ENCODE measurements around the gene DSN1. TPM values are rescaled to one million over a fixed set of nuclear protein-coding genes. Genes with fewer than 3 reads are reported as not detected.

Gene DSN1
- total and polyA plus RNA-seq, 9 of the 15 experiments (the other 6 are each of a cell fraction or from before 2014, with no cell fraction given) = 23.3 to 45.3 (median 31.1) TPM

DNA sequence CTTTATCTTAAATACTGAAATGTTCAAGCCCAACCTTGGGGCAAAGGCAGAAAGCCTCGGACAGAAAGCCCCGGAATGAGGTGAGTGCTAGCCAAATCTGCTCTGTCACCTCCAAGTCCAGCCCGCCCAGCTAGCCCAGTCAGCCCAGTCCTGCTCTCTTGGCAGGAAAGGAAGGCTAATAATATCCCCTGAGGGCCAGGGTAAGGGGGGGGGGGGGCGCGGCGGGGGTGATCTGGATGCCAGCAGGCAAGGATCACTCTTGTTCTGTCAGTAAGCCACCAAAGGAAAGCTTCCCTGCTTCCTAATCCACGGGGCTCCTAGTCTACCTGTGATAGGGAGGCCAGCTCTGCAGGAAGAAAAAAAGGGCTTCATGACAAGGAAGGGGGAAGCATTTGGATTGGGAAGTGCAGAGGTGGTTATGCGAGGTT lies 28.8 kb downstream of the DSN1 start:
- in situ Hi-C loops (cut with MboI) = no loop called here
- H3K27ac ChIP-seq (ENCODE audit: extremely low read depth, low read depth, low read length) = peak overlapping the region; percentile 23; the same call in 1 of the 3 replicates
- TF ChIP-seq, protein P1, sequence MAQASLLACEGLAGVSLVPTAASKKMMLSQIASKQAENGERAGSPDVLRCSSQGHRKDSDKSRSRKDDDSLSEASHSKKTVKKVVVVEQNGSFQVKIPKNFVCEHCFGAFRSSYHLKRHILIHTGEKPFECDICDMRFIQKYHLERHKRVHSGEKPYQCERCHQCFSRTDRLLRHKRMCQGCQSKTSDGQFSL (CRISPR knock-in tag; IDR thresholded peaks at IDR 0.05) = no peak
- TF ChIP-seq, protein P1 (tag; IDR thresholded peaks at IDR 0.05) = peak in 1 of 2 experiments; percentile 17; a peak in 1 of 4 replicates
- TF ChIP-seq PCBP2 (IDR thresholded peaks at IDR 0.05; ENCODE audit: low read depth, low read length, poor library complexity, severe bottlenecking) (no peak), RBM17 (IDR thresholded peaks at IDR 0.05; ENCODE audit: borderline replicate concordance, low read depth, low read length) (no peak), NFE2 (IDR thresholded peaks at IDR 0.05; ENCODE audit: low read depth) (peak; percentile 46; the same call in 1 of the 2 replicates), ZNF121 (CRISPR knock-in tag; conservative IDR thresholded peaks at IDR 0.05) (no peak), CC2D1A (IDR thresholded peaks at IDR 0.05) (no peak), SP1 (CRISPR knock-in tag; IDR thresholded peaks at IDR 0.05) (no peak), MYNN (IDR thresholded peaks at IDR 0.05) (no peak), MYNN (CRISPR knock-in tag; IDR thresholded peaks at IDR 0.05) (no peak), PML (IDR thresholded peaks at IDR 0.05; ENCODE audit: low read length) (no peak), CHD2 (IDR thresholded peaks at IDR 0.05; ENCODE audit: low read depth, low read length) (no peak), C11orf30 (IDR thresholded peaks at IDR 0.05; ENCODE audit: low read depth) (peak; percentile 33; the same call in 1 of the 2 replicates)
- TF ChIP-seq, protein P2, sequence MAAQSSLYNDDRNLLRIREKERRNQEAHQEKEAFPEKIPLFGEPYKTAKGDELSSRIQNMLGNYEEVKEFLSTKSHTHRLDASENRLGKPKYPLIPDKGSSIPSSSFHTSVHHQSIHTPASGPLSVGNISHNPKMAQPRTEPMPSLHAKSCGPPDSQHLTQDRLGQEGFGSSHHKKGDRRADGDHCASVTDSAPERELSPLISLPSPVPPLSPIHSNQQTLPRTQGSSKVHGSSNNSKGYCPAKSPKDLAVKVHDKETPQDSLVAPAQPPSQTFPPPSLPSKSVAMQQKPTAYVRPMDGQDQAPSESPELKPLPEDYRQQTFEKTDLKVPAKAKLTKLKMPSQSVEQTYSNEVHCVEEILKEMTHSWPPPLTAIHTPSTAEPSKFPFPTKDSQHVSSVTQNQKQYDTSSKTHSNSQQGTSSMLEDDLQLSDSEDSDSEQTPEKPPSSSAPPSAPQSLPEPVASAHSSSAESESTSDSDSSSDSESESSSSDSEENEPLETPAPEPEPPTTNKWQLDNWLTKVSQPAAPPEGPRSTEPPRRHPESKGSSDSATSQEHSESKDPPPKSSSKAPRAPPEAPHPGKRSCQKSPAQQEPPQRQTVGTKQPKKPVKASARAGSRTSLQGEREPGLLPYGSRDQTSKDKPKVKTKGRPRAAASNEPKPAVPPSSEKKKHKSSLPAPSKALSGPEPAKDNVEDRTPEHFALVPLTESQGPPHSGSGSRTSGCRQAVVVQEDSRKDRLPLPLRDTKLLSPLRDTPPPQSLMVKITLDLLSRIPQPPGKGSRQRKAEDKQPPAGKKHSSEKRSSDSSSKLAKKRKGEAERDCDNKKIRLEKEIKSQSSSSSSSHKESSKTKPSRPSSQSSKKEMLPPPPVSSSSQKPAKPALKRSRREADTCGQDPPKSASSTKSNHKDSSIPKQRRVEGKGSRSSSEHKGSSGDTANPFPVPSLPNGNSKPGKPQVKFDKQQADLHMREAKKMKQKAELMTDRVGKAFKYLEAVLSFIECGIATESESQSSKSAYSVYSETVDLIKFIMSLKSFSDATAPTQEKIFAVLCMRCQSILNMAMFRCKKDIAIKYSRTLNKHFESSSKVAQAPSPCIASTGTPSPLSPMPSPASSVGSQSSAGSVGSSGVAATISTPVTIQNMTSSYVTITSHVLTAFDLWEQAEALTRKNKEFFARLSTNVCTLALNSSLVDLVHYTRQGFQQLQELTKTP (IDR thresholded peaks at IDR 0.05; ENCODE audit: low read depth in 1 of 2, partially characterized antibody in 2 of 2) = peak in 1 of 2 experiments; percentile 35
- TF ChIP-seq, protein P3, sequence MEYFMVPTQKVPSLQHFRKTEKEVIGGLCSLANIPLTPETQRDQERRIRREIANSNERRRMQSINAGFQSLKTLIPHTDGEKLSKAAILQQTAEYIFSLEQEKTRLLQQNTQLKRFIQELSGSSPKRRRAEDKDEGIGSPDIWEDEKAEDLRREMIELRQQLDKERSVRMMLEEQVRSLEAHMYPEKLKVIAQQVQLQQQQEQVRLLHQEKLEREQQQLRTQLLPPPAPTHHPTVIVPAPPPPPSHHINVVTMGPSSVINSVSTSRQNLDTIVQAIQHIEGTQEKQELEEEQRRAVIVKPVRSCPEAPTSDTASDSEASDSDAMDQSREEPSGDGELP (CRISPR knock-in tag; IDR thresholded peaks at IDR 0.05; ENCODE audit: borderline replicate concordance) = no peak
- peak overlapping the region; percentile 85 for H2AFZ ChIP-seq (ENCODE audit: low read depth, low read length)
- CTCF ChIA-PET (ENCODE audit: low intra/inter-chr PET ratio) = interaction anchor here (0.5 kb wide), 1 partner anchor 171 kb away, joined by 3 read pairs; the partner anchor contains the start of gene TGIF2
- FAIRE-seq (no peak), ATAC-seq (peak; percentile 61), DNase-seq (ENCODE audit: extremely low read depth in 1 of 4, low spot score in 3 of 4) (peak; percentile 24 to 45 (median 34))
- H3K9ac ChIP-seq (ENCODE audit: insufficient read depth in 1 of 2, low read depth in 2 of 2, low read length in 2 of 2) = peak overlapping the region; percentile 40 to 95; a peak in 2 of 4 replicates
- intact Hi-C loops (cut with micrococcal nuclease) = loop anchor here (10.0 kb wide), 1 partner anchor 130 kb away; no protein-coding TSS in a partner anchor
- 0 out of 2 replicates have a peak, but pooled peaks cover 2% of the 10 kb centered on the region for H4K20me1 ChIP-seq (replicated peaks; ENCODE audit: control insufficient read depth, insufficient read depth, low read length)
- 10% methylated on average over 5 of the region's 8 CpGs for WGBS (ENCODE audit: insufficient coverage, low coverage, missing lambda C conversion rate)
- H3K9me1 ChIP-seq (ENCODE audit: control insufficient read depth, insufficient read depth, low read length) = no peaks in the 10 kb centered on the region
- H3K4me1 ChIP-seq (replicated peaks in 1 of 2; ENCODE audit: control insufficient read depth in 2 of 2, insufficient read depth in 2 of 2, low read length in 2 of 2) = peaks cover 15 to 23% of the 10 kb centered on the region in 2 experiments
- peaks cover 11% of the 10 kb centered on the region; the same call in 1 of the 3 replicates for H3K79me2 ChIP-seq (ENCODE audit: control insufficient read depth, insufficient read depth, low read length)
- H3K4me3 ChIP-seq = peak overlapping the region; percentile 61; the same call in 1 of the 2 replicates
- BruUV-seq (replicated peaks) = no TSS peak
- H3K36me3 ChIP-seq (ENCODE audit: control insufficient read depth, insufficient read depth, low read length) = no peaks in the 10 kb centered on the region
- POLR2A ChIA-PET = interaction anchor here (0.6 to 3.2 kb wide), 8 partner anchors 9 to 347 kb away, joined by 3 to 18 read pairs (median 4); partner anchors contain the start of gene DSN1
- H3K4me2 ChIP-seq (ENCODE audit: insufficient read depth, low read length) = peak overlapping the region; percentile 86
- no peaks in the 10 kb centered on the region for H3K27me3 ChIP-seq (ENCODE audit: control insufficient read depth in 2 of 2, insufficient read depth in 2 of 2, low read length in 2 of 2)
- H3K9me3 ChIP-seq (replicated peaks; ENCODE audit: control insufficient read depth, insufficient read depth, low read depth, low read length) = no peaks in the 10 kb centered on the region

Data from K562 (cell line).